ENCODE measurements around the gene ZNF23.

DNA sequence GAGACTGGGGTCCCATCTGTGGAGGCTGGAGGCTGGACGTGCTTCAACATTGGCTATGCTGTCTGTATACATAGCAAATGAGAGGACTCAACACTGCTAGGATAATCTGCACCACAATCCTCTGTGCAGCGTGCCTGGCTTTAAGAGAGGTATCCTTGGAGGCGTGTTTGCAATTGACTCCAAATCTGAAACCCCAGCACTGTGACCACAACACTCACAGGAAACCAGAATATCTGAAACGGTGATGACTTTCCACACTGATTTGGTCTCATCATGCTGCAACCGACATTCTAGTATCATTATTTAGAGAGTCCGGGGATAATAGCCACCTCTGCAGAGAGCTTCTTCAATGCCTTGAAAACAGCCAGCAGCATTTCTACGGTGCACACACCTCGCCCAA, 55.3 kb downstream of the ZNF23 start:
- TF ChIP-seq GATA3 (IDR thresholded peaks at IDR 0.05; ENCODE audit: low read depth, low read length) (no peak), GATA2 (IDR thresholded peaks at IDR 0.05; ENCODE audit: low read depth, low read length) (no peak)

Measured in SH-SY5Y (cell line).